MM.1S (cell line): ENCODE measurements around the gene DARS1.

Experiments used
- DNase-seq: peaks from one replicate; pipeline ENCODE4 v3.0.0-alpha.2; 2015
- H2AFZ ChIP-seq: fragments of 300-600 bp; sonication (generic); 2 replicates; pipeline ENCODE4 v1.6.0; 2016; ENCODE audit warnings: antibody characterized with exemption, low read length
- H3F3A ChIP-seq: fragments of 300-600 bp; sonication (generic); 2 replicates; pipeline ENCODE4 v1.6.1; 2016; ENCODE audit warnings: mild to moderate bottlenecking, antibody characterized with exemption, low read length, moderate library complexity, mixed read lengths; ENCODE audit not compliant: insufficient read depth
- H3K27ac ChIP-seq: fragments of 300-600 bp; sonication (generic); 2 replicates; pipeline ENCODE4 v1.5.1; 2016; ENCODE audit warnings: mild to moderate bottlenecking, low read length
- H3K27me3 ChIP-seq: fragments of 300-600 bp; sonication (generic); replicated peaks from 2 replicates; pipeline ENCODE4 v1.6.0; 2016; ENCODE audit warnings: low read length; ENCODE audit not compliant: insufficient read depth
- H3K36me3 ChIP-seq: fragments of 300-600 bp; sonication (generic); replicated peaks from 2 replicates; pipeline ENCODE4 v1.6.1; 2016; ENCODE audit warnings: mild to moderate bottlenecking, low read length, mixed read lengths; ENCODE audit not compliant: insufficient read depth
- H3K4me1 ChIP-seq: fragments of 300-600 bp; sonication (generic); 2 replicates; pipeline ENCODE4 v1.6.1; 2016; ENCODE audit warnings: low read length, mixed read lengths
- H3K4me2 ChIP-seq: fragments of 300-600 bp; sonication (generic); 2 replicates; pipeline ENCODE4 v1.6.0; 2016; ENCODE audit warnings: low read depth, low read length
- H3K4me3 ChIP-seq: fragments of 300-600 bp; sonication (generic); 2 replicates; pipeline ENCODE4 v1.5.1; 2016; ENCODE audit warnings: low read length, mixed read lengths
- H3K79me2 ChIP-seq: fragments of 300-600 bp; sonication (generic); 2 replicates; pipeline ENCODE4 v1.6.1; 2016; ENCODE audit warnings: mixed run types, low read length, mixed read lengths
- H3K9ac ChIP-seq: fragments of 300-600 bp; sonication (generic); 2 replicates; pipeline ENCODE4 v1.6.1; 2016; ENCODE audit warnings: low read length, mixed read lengths
- H3K9me2 ChIP-seq: fragments of 300-600 bp; sonication (generic); replicated peaks from 2 replicates; pipeline ENCODE4 v1.6.1; 2016; ENCODE audit warnings: mild to moderate bottlenecking, low read length, mixed read lengths; ENCODE audit not compliant: insufficient read depth
- H3K9me3 ChIP-seq: fragments of 300-600 bp; sonication (generic); replicated peaks from 2 replicates; pipeline ENCODE4 v1.6.1; 2016; ENCODE audit warnings: mild to moderate bottlenecking, low read length, mixed read lengths; ENCODE audit not compliant: insufficient read depth
- H4K20me1 ChIP-seq: fragments of 300-600 bp; sonication (generic); 2 replicates; pipeline ENCODE4 v1.6.1; 2016; ENCODE audit warnings: mild to moderate bottlenecking, low read length, moderate library complexity, mixed read lengths; ENCODE audit not compliant: insufficient read depth
- EZH2 ChIP-seq: fragments of 300-600 bp; sonication (generic); optimal IDR thresholded peaks from 2 replicates; pipeline ENCODE3; 2017; ENCODE audit warnings: low read depth, mild to moderate bottlenecking, antibody characterized with exemption, low read length, mixed read lengths
- EZH2phosphoT487 ChIP-seq: fragments of 300-600 bp; sonication (generic); IDR thresholded peaks from 2 replicates; pipeline ENCODE4 v1.6.1; 2018; ENCODE audit warnings: antibody characterized with exemption, low read length
- TF ChIP-seq, protein P1 (sequence below): fragments of 300-600 bp; sonication (generic); IDR thresholded peaks from 2 replicates; pipeline ENCODE4 v1.5.1; 2016; ENCODE audit warnings: antibody characterized with exemption, low read length, mixed read lengths

The DARS1 gene

DNA sequence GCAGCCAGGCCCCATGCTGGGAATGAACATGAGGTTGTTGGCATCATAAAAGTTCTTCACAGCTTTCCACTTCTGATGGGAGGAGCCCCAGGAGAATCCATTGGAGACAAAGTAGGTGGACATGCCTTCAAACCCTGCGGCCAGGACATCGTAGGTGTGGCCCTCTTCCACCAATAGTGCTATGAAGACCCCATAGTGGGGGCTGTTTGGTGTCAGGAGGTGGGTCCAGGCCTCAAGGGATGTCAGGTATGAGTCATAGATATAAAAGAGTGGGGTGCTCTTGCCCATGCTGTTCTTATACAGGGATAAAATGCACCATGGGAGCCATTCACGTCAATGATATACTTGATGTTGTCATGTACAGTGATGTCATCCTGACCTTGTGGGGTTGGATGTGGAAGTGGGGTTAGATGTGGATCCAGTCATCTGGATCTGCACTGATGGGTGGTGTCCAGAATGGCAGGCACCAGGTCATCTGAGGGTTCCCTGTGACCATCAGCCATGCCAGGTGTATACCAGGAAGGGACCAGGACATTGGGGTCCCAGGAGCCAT, 87.1 kb downstream of the DARS1 start:
- H3K9me2 ChIP-seq = no peaks in the 10 kb centered on the region
- H3K9ac ChIP-seq = no peak overlapping the region
- H3K36me3 ChIP-seq = no peaks in the 10 kb centered on the region
- H3K9me3 ChIP-seq = no peaks in the 10 kb centered on the region
- H3K27me3 ChIP-seq = no peaks in the 10 kb centered on the region
- H3K4me1 ChIP-seq = peaks cover 6% of the 10 kb centered on the region
- H3K27ac ChIP-seq = no peak overlapping the region
- TF ChIP-seq EZH2phosphoT487 (no peak), EZH2 (no peak)
- TF ChIP-seq, protein P1, sequence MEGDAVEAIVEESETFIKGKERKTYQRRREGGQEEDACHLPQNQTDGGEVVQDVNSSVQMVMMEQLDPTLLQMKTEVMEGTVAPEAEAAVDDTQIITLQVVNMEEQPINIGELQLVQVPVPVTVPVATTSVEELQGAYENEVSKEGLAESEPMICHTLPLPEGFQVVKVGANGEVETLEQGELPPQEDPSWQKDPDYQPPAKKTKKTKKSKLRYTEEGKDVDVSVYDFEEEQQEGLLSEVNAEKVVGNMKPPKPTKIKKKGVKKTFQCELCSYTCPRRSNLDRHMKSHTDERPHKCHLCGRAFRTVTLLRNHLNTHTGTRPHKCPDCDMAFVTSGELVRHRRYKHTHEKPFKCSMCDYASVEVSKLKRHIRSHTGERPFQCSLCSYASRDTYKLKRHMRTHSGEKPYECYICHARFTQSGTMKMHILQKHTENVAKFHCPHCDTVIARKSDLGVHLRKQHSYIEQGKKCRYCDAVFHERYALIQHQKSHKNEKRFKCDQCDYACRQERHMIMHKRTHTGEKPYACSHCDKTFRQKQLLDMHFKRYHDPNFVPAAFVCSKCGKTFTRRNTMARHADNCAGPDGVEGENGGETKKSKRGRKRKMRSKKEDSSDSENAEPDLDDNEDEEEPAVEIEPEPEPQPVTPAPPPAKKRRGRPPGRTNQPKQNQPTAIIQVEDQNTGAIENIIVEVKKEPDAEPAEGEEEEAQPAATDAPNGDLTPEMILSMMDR = no peak
- no peak overlapping the region for H3K4me2 ChIP-seq
- H4K20me1 ChIP-seq = no peaks in the 10 kb centered on the region
- no peaks in the 10 kb centered on the region for H3F3A ChIP-seq
- no peak overlapping the region for H2AFZ ChIP-seq
- no peak overlapping the region for H3K4me3 ChIP-seq
- no peak for DNase-seq
- H3K79me2 ChIP-seq = no peaks in the 10 kb centered on the region

DNA sequence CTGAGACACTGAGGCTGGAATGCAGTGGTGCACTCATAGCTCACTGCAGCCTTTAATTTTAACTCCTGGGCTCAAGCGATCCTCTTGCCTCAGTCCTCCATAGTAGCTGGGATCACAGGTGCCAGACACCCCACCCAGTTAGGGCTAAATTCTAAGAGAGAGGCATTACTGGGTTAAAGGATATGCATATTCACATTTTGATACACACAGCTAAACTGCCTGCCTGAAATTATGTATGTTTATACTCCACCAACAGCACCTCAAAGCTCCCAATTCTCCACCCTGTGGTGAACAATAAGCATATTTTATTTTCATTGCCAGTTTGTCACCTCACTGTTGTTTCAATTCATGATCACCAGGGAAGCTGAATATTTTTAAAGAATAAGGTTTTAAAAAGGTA, 90.5 kb downstream of the DARS1 start:
- Histone ChIP-seq H3K36me3 (no peaks in the 10 kb centered on the region), H3F3A (no peaks in the 10 kb centered on the region), H3K9me3 (no peaks in the 10 kb centered on the region), H3K79me2 (no peaks in the 10 kb centered on the region), H3K9ac (no peak overlapping the region), H2AFZ (no peak overlapping the region), H3K4me1 (peaks cover 12% of the 10 kb centered on the region), H3K4me3 (no peak overlapping the region), H3K4me2 (no peak overlapping the region), H3K27ac (no peak overlapping the region), H3K27me3 (no peaks in the 10 kb centered on the region), H4K20me1 (no peaks in the 10 kb centered on the region), H3K9me2 (no peaks in the 10 kb centered on the region)
- TF ChIP-seq EZH2 (no peak), EZH2phosphoT487 (no peak)
- TF ChIP-seq, protein P1 = no peak
- DNase-seq = no peak

DNA sequence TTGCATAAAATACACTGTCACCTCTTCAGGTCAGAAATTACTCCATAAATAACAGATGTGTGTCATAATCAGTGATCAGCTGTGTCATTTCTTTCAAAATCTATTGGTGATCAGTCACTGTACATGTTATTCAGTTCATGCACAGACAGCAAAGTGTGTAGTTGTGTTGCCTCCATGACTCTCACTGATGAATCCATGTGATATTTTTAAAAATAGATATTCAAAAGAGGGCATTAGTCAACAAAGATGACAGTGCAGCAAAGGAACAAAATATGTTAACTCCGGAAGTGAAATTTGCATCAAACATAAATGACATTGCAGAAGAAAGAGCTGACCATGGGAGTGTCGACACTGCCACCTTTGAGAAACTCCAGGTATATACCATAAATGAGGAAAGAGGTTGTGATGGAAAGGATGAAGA, 92.0 kb downstream of the DARS1 start:
- H3K36me3 ChIP-seq = no peaks in the 10 kb centered on the region
- H3K9me3 ChIP-seq = no peaks in the 10 kb centered on the region
- no peak overlapping the region for H3K4me3 ChIP-seq
- no peak overlapping the region for H2AFZ ChIP-seq
- H3F3A ChIP-seq = no peaks in the 10 kb centered on the region
- peaks cover 12% of the 10 kb centered on the region for H3K4me1 ChIP-seq
- H3K9ac ChIP-seq = no peak overlapping the region
- H3K27me3 ChIP-seq = no peaks in the 10 kb centered on the region
- H3K9me2 ChIP-seq = no peaks in the 10 kb centered on the region
- peak; percentile 48 for DNase-seq
- no peaks in the 10 kb centered on the region for H4K20me1 ChIP-seq
- H3K4me2 ChIP-seq = peak overlapping the region; percentile 5; the same call in 1 of the 2 replicates
- no peaks in the 10 kb centered on the region for H3K79me2 ChIP-seq
- no peak for TF ChIP-seq EZH2phosphoT487
- TF ChIP-seq, protein P1 = peak; percentile 34
- no peak for TF ChIP-seq EZH2
- 0 out of 2 replicates have a peak overlapping the region, but pooled peaks have one; percentile 1 for H3K27ac ChIP-seq
